Measurements from ENCODE around the gene ASCC3.

Gene ASCC3

DNA sequence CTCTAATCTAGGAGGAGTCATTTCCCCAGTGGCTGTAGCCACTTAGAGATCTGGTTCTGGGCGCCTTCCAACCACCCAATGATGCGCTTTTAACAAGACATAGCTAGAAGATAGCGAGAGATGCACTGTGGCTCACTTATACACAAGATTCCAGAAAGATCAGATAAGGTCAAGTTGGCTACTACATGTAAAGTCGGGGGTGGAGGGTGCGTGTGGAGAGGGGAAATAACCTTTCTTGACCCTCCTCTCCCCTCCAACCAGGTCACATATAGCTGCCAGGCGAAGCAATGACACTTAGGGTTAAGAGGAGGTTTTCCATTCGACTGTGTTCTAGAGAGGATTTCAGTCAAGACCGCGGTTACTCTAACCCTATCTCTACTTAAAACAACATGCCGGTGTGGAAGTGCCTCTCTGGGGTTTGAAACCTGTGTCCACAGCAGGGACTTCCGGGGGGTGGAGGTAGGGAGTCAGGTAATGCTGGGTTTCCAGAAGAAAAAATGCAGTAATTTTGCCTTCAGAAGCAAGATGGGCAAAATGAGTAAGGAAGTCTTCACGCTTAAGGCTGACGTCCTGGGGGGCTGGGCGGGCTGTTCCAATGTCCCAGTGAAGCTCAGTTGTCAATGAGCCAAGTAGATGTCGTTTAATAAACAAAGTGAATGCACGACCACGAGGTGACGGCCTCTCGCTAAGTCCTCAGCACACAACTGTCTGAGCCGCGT lies 414.6 kb downstream of the ASCC3 start:
- no peak for DNase-seq (ENCODE audit: low read depth)

DNA sequence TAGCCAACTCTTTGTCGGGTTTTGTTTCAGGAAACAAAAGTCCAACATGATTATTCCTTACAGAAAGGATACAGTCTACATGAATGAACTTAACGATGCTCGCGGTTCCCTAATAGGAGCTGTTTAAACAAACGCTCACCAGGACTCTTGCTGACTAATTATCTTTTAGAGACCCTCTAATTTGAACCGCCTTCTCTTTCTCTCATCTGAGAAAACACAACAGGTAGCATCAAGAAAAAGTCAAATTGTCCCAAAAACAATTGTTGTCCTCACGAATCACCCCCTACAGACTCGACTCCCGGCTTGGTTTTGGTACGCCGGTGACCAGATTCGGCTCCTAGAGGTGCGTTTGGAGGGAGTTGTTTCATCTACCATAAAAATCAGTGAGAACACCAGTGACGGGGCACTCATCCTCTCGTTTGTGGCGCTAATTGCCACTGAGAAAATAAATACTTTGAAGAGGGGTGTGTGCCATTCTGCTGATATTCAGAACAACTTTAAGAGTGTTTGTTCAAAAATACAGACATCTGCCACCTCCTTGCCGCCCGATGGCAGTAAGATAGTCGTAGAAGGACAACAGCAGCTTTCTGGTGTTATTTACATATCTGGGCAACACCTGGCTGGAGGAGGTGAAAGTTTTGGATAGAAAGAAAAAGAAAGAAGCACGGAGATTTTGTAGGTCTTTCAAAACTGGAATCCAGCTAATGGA lies 415.3 kb downstream of the ASCC3 start:
- DNase-seq (ENCODE audit: low read depth) = no peak

DNA sequence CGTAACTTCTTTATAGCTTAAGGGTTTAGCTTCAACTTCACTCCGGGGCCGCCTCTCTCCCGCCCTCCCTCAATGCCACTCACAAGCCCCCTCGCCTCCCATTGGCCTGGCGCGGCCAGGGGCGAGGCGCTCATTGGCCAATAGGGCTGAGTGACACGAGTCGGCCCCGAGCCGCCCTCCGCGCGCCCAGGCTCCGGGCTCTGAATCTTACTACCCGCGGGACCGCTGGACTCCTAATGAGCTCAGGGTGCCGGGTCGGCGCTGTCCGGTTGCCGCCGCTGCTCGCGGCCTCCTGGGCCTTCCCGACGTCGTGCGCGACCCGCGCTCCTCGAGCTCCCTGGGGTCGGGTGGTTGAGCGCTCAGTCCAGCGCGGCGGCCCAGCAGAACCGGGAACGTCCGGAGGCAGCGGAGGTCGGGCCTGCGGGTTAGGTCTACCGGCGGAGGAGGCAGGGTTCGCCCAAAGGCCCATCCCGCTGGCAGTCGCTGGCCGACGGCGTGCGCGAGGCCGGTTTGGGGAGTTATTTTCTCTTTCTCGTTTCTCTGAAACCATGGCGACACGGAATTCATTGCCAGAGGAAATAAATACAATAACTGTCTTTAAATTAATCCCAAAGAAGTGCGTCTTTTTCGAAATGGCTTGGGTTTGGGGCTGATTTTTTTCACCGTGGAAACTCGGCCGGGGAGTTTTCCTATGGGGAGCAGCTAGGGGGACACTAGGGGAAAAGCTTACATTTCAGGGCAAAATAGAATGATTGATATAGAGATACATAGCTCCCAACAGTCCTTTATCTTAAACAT lies 416.0 kb downstream of the ASCC3 start, which contains the start of gene SIM1:
Gene SIM1 (minus strand): TSS at position 19 of the 798 bp plus-strand sequence. CDS start 1,453 bp downstream, outside the sequence.
- DNase-seq (ENCODE audit: low read depth) = no peak

DNA sequence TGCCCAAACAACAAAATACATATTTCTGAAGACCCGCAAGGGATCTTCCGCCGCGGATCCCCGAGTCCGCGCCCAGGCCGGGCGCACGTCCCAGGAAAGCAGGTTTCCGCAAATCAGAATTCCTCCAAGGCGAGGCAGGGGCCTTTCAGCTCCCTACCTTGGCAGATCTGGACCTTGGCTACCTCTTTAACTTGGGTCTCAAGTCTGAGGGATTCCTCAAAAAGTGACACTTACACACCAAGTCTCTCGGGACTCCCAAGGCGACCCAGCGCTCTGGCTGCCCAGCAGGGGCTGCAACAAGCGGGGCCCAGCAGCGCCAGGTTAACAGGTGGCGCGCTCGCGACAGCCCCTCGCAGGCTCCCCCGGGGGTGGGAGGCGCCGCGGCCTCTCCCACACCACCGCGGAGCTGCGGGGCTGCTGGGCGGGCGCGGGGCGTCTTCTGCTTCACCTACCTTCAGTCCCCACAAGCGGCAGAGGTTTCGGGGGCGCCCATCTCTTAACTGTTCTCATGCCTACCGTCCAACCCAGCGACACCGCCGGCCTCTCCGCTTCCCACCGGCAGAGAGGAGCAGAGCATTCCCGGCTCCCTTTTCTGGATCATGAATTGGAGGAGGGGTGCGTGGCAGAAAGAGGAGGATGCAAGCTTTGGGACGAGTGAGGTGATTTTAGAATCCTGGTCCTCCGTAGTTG lies 416.8 kb downstream of the ASCC3 start:
- no peak for DNase-seq (ENCODE audit: low read depth)

- DNase-seq (ENCODE audit: low read depth) = no peak
Measured at GRCh38 chr6:100463630-100464161, 417.4 kb downstream of the ASCC3 start.

DNA sequence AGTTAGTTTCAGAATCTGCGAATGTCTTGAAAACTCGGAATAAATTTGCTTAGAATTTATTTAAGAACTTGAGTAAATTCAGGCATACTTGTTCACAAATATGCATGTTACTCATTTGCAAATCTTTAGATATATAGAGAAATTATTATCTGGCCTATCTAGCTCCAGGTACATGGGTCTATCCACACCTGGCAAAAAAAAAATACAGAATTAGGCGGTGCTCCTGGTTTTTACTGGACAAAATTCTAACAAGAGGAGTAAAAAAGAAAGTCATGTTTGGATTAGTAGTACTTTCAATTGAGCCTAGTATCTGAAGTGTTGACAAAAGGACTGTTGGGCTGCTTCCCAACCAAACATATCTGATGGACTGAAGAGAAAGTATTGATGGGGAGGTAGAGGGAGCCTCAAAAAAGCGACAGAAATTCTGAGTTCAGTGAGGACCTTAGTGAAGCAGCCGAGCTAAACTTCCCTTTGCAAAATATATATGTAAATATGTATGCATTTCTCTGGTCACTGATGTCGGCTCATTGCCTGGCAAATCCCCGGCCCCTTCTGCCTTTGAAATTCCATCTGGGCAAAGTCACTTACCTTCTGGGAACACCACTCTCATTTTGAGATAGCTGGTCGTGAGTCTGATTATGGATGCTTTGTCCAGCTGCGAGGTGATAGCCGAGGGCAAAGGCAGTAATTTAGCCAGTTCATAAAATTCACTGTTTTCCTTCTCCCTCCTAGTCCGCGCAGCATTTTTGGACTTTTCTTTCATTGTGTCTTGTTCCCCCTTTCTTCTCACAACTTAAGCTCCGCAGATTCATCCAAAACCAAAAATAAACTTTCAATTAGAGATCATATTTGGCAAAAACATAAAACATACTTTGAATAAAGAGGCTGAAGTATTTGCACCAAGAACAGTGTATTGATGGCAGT lies 418.2 kb downstream of the ASCC3 start:
- DNase-seq (ENCODE audit: low read depth) = no peak

- DNase-seq (ENCODE audit: low read depth) = no peak
Measured at GRCh38 chr6:100461917-100462705, 419.0 kb downstream of the ASCC3 start.

DNA sequence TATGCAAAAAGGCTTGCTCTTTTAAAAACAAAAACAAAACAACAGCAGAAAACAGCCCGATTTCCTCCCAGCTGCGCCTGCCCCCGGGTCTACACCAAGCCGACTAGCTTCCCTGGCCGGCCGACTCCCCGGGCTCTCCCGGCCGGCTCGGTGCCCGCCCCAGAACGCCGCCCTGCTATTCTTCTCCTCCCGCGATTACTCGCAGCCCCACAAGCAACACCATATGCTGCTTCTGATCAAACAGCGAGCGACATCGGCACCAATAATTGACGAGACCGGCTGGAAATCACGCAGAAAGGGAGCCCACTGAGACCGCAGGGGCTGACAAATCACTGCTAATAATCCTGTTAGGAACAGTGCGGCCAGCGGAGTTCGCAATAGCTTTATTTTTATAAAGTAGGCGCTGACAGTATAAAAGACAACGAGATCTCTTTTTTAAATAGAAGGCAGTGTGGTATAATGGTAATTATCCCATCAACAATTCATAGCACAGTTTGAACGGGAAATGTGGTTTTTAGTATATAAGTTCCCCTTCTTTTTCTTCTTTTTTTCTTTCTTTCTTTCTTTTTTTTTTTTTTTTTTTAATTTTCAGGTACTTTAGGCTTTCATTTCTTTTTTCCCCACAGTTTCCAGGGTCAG lies 419.7 kb downstream of the ASCC3 start:
- DNase-seq (ENCODE audit: low read depth) = no peak

DNA sequence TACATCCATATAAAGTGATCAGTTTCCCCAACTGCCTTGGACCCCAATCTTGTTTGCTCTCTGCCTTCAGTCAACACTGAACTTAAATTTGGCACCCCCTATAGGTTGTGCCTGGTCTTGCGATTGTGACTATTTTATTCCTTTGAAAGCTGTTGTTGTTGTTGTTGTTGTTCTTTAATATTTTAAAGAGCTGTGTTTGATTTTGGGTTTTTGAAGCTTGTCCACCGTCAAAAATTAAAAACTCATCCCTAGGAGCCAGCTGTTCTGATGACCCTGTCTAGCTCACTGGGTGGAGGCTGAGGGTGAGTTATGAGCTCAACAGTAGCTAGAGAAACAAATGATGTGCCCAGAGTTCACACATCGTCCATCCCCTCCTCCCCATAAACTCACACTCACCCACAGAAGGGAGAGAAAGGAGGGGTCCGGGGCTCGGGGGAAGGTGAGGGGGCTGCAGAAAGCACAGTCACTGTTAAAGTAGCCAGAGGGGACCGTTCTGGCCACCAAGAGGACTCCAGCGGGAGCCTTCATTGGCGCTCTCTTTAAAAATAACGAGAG lies 420.4 kb downstream of the ASCC3 start:
- DNase-seq (ENCODE audit: low read depth) = no peak

DNA sequence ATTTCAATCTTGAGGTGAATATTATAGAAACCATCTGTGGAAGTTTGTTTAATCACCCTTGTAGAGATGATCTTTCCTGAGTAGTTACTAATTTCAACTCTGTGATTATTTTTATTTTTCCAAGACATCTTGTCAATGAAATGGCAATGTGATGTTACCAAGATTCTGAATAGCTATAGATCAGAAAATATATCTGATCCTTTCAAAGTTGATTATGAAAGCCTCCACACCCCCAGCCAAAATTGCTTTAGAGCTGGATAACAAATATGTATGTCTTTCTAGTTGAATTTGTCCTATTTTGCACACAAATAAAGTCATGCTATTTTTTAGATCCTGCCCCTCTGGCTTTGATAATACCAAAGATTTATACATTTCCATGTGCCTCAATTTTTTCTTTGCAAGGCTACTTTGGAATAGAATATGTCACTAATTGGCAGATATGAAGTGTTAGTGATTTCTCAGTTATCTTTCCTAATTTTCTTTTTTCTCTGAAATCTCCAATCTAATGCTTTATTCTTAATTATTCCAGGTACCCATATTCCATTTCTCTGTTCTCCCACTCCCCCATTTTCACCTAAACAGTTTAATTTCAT lies 421.4 kb downstream of the ASCC3 start:
- DNase-seq (ENCODE audit: low read depth) = no peak

- DNase-seq (ENCODE audit: low read depth) = no peak
Measured at GRCh38 chr6:100458841-100459591, 422.1 kb downstream of the ASCC3 start.
